B cell (primary cell): Measurements from ENCODE around the gene SMAP2.

ENCODE experiments used
- EZH2 ChIP-seq: IDR thresholded peaks from 2 replicates; pipeline ENCODE4 v1.6.1; 2012; ENCODE audit warnings: borderline replicate concordance, low read depth, mild to moderate bottlenecking, moderate library complexity, low read length; ENCODE audit not compliant: insufficient read depth, poor library complexity, severe bottlenecking
- TF ChIP-seq, protein P1 (sequence below): fragments of 200-600 bp; IDR thresholded peaks from one replicate; pipeline ENCODE4 v1.8.0; 2022; ENCODE audit warnings: antibody characterized with exemption, mild to moderate bottlenecking

GRCh38 chr1:40380817-40381216, 7.3 kb downstream of the SMAP2 start:
- TF ChIP-seq, protein P1, sequence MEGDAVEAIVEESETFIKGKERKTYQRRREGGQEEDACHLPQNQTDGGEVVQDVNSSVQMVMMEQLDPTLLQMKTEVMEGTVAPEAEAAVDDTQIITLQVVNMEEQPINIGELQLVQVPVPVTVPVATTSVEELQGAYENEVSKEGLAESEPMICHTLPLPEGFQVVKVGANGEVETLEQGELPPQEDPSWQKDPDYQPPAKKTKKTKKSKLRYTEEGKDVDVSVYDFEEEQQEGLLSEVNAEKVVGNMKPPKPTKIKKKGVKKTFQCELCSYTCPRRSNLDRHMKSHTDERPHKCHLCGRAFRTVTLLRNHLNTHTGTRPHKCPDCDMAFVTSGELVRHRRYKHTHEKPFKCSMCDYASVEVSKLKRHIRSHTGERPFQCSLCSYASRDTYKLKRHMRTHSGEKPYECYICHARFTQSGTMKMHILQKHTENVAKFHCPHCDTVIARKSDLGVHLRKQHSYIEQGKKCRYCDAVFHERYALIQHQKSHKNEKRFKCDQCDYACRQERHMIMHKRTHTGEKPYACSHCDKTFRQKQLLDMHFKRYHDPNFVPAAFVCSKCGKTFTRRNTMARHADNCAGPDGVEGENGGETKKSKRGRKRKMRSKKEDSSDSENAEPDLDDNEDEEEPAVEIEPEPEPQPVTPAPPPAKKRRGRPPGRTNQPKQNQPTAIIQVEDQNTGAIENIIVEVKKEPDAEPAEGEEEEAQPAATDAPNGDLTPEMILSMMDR: no peak
- TF ChIP-seq EZH2: no peak
